Testis (tissue), 2 donors: ENCODE data around the gene CMTM7.

Experiments used
- CTCF ChIP-seq, 3 experiments: fragments of 450-650 bp in 2 of 3; fragments of 200-600 bp in 1 of 3; sonication (generic) in 1 of 3; IDR thresholded peaks; one replicate each; pipeline ENCODE4 v1.5.1; 2016 to 2019; ENCODE audit warnings: antibody characterized with exemption in 3 of 3, mild to moderate bottlenecking in 2 of 3, moderate library complexity in 1 of 3
- POLR2A ChIP-seq: fragments of 450-650 bp; IDR thresholded peaks from one replicate; pipeline ENCODE4 v1.6.1; 2017; ENCODE audit warnings: antibody characterized with exemption, mild to moderate bottlenecking, moderate library complexity

GRCh38 chr3:32432045-32432710, 40.5 kb downstream of the CMTM7 start:
- TF ChIP-seq CTCF (IDR thresholded peaks at IDR 0.05) (no peak), POLR2A (no peak)
